Fibroblast of pulmonary artery (primary cell): ENCODE data around the gene CYB5R3.
"Not testable (repeated sequence)": the region's sequence is repeated elsewhere in the genome, so short reads cannot be mapped to it uniquely, and the experiment has no call there.

ENCODE experiments used
- DNase-seq: peaks from one replicate; pipeline ENCODE4 v3.0.0-alpha.2; 2010; ENCODE audit warnings: low read depth
- H3K4me3 ChIP-seq: replicated peaks from 2 replicates; pipeline ENCODE4 v1.5.1; 2011; ENCODE audit warnings: low read depth, mild to moderate bottlenecking, control low read depth, low read length, moderate library complexity
- CTCF ChIP-seq: IDR thresholded peaks from 2 replicates; pipeline ENCODE4 v1.5.1; 2011; ENCODE audit warnings: mild to moderate bottlenecking, control low read depth, low read length, inconsistent platforms; ENCODE audit errors: missing control alignments

Gene CYB5R3

GRCh38 chr22:42622061-42622710 lies 27.0 kb downstream of the CYB5R3 start:
- no peak for TF ChIP-seq CTCF
- H3K4me3 ChIP-seq: no peak overlapping the region
- no peak for DNase-seq

GRCh38 chr22:42621505-42622002 lies 27.6 kb downstream of the CYB5R3 start:
- TF ChIP-seq CTCF: peak; percentile 94
- peak; percentile 65 for DNase-seq
- H3K4me3 ChIP-seq: no peak overlapping the region

DNA sequence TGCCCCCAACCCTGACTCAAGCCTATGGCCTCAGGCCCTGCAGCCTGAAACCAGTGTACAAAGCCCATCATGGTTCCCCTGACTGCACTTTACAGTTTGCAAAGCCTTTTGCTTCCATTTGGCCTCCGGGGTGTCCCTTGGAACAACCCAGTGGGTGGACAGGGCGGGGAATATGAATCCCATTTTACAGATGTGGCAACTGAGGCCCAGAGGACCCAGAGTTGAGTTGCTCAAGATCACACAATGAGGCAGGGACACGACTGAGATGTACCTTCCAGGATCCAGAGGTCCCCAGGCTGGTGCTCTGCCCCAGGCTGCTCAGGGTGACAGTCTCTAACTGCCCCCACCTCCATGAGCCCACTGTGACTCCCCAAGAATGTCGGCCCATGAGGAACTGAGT lies 29.1 kb downstream of the CYB5R3 start:
- no peak overlapping the region for H3K4me3 ChIP-seq
- TF ChIP-seq CTCF: no peak
- no peak for DNase-seq

DNA sequence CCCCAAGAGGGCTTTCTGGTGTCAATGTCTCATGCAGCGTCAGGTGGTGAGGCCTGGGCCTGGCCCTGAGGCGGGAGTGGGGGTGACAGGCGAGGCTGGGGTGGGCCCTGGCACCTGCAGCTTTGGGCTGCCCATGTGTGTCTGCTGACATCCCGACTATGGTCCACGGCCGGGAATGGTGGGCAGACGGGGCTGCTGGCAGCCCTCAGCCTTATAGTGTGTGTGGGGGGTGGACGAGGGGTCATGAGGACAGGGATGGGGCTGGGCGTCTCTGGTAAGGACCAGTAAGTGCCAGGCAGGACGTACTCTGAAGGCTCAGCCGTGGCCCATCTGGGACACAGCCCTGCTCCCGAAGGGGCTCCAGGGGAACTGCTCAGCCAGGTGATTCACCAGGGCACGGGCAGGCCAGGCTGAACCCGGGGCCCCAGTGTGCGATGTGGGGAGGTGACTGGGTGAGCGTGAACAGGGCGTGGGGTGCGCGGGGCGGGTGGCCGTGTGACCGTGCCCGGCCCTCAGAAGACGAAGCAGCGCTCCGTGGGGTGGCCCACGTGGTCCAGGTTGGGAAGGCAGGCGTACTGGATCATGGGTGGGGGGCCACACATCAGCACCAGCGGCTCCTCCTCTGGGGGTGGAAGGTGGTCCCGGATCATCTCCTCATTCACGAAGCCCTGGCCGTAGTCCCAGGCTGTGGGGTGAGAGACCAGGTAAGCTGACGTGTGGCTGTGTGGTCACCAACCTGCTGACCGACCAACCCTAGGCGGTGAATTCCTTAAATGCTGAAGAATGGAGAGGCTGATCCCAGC lies 29.7 kb downstream of the CYB5R3 start:
- no peak for TF ChIP-seq CTCF
- no peak for DNase-seq
- H3K4me3 ChIP-seq: no peak overlapping the region

- H3K4me3 ChIP-seq: no peak overlapping the region
- no peak for TF ChIP-seq CTCF
These were observed 31.8 kb downstream of the CYB5R3 start for GRCh38 chr22:42617155-42617983.

GRCh38 chr22:42615860-42616175 lies 33.4 kb downstream of the CYB5R3 start:
- not testable (repeated sequence) for DNase-seq
- peak overlapping the region; percentile 34 for H3K4me3 ChIP-seq

More at GRCh38 chr22:42617155-42617983, 31.8 kb downstream of the CYB5R3 start:
- DNase-seq: no peak

DNA sequence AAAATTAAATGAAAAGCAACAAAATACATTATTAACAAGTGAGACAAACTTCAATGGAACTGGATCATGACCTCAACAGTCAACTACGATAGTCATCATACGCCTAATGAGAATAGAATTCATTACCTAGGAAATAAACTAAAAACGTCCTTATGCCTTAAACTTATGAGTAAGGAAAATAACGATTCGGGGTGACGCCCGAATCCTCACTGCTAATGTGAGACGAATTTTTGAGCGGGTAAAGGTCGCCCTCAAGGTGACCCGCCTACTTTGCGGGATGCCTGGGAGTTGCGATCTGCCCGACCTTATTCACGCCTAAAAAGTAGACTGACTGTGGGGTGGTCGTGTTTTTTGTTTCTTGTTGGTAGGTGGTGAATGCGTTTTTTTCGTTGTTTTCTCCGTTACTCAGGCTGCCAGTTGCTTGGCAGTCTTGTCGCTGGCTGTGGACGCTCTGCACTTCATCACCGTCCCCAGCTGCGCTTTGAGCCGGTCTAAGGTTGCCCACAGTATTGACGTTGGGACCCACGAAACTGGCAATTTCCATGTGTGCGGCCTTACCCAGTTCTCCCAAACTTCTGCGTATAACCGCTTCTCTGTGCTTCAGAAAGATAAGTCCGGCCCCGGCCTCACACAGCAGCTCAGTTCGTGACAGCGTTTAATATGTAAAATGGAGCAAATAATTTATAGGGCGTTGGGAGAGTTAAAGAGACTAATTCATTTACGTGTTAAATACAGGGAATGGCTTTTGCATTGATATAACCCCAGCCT lies 33.9 kb downstream of the CYB5R3 start:
- TF ChIP-seq CTCF: no peak
- peak; percentile 100 for DNase-seq
- H3K4me3 ChIP-seq: peak overlapping the region; percentile 85
